Measurements from ENCODE around the gene SSBP3.

Gene SSBP3

GRCh38 chr1:54342742-54343687 is 63.2 kb downstream of the SSBP3 start:
- Histone ChIP-seq H3K27ac (ENCODE audit: low read length, poor library complexity, severe bottlenecking) (no peak overlapping the region), H3K9me3 (ENCODE audit: control insufficient read depth, low read length) (no peaks in the 10 kb centered on the region), H2BK12ac (ENCODE audit: low read length in 2 of 2) (peak overlapping the region in 1 of 2 experiments; percentile 34), H2AK5ac (ENCODE audit: low read length, severe bottlenecking) (no peak overlapping the region), H3K23ac (ENCODE audit: low read length in 2 of 2) (no peak overlapping the region), H3K14ac (ENCODE audit: low read length in 2 of 2) (no peak overlapping the region), H3K18ac (ENCODE audit: low read depth in 1 of 2, low read length in 2 of 2) (no peak overlapping the region), H4K91ac (ENCODE audit: low read length) (no peak overlapping the region), H3K4ac (ENCODE audit: low read depth in 1 of 2, low read length in 2 of 2) (no peak overlapping the region), H3K9ac (ENCODE audit: low read length) (no peak overlapping the region), H3K27me3 (ENCODE audit: control insufficient read depth in 1 of 2, insufficient read depth in 1 of 2, low read length in 2 of 2) (no peaks in the 10 kb centered on the region), H3K4me1 (ENCODE audit: control insufficient read depth, insufficient read depth, low read depth, low read length) (peaks cover 3% of the 10 kb centered on the region), H3K4me3 (ENCODE audit: insufficient read depth in 1 of 2, low read depth in 1 of 2, low read length in 2 of 2) (no peak overlapping the region), H2BK5ac (ENCODE audit: low read depth, low read length, poor library complexity, severe bottlenecking) (no peak overlapping the region), H3K79me1 (replicated peaks; ENCODE audit: low read length, poor library complexity, severe bottlenecking) (peaks cover 43% of the 10 kb centered on the region), H3K36me3 (ENCODE audit: control insufficient read depth in 1 of 2, insufficient read depth in 2 of 2, low read depth in 1 of 2, low read length in 2 of 2) (peaks cover 3 to 4% of the 10 kb centered on the region in 2 experiments), H4K8ac (ENCODE audit: low read length) (peak overlapping the region; percentile 36), H3K4me2 (ENCODE audit: low read length, poor library complexity, severe bottlenecking) (no peak overlapping the region), H2BK120ac (ENCODE audit: low read depth, low read length) (no peak overlapping the region), H2BK15ac (ENCODE audit: low read depth, poor library complexity, severe bottlenecking) (no peak overlapping the region), H2AFZ (ENCODE audit: low read depth, low read length) (no peak overlapping the region)
- DNase-seq, result no peak
- 92% methylated on average over 25 of the region's 26 CpGs for WGBS

GRCh38 chr1:54342288-54342687 is 63.9 kb downstream of the SSBP3 start:
- Histone ChIP-seq H3K4me1 (ENCODE audit: control insufficient read depth, insufficient read depth, low read depth, low read length) (peaks cover 2% of the 10 kb centered on the region), H3K18ac (ENCODE audit: low read depth in 1 of 2, low read length in 2 of 2) (no peak overlapping the region), H2AK5ac (ENCODE audit: low read length, severe bottlenecking) (no peak overlapping the region), H3K36me3 (ENCODE audit: control insufficient read depth in 1 of 2, insufficient read depth in 2 of 2, low read depth in 1 of 2, low read length in 2 of 2) (peaks cover 3 to 4% of the 10 kb centered on the region in 2 experiments), H2BK12ac (ENCODE audit: low read length in 2 of 2) (peak overlapping the region in 1 of 2 experiments; percentile 34), H3K9me3 (ENCODE audit: control insufficient read depth, low read length) (no peaks in the 10 kb centered on the region), H2BK5ac (ENCODE audit: low read depth, low read length, poor library complexity, severe bottlenecking) (no peak overlapping the region), H4K8ac (ENCODE audit: low read length) (no peak overlapping the region), H3K79me1 (replicated peaks; ENCODE audit: low read length, poor library complexity, severe bottlenecking) (peaks cover 37% of the 10 kb centered on the region), H2AFZ (ENCODE audit: low read depth, low read length) (no peak overlapping the region), H3K27ac (ENCODE audit: low read length, poor library complexity, severe bottlenecking) (no peak overlapping the region), H3K23ac (ENCODE audit: low read length in 2 of 2) (peak overlapping the region in 1 of 2 experiments; percentile 63), H4K91ac (ENCODE audit: low read length) (peak overlapping the region; percentile 4), H2BK120ac (ENCODE audit: low read depth, low read length) (no peak overlapping the region), H3K9ac (ENCODE audit: low read length) (no peak overlapping the region), H3K4ac (ENCODE audit: low read depth in 1 of 2, low read length in 2 of 2) (no peak overlapping the region), H2BK15ac (ENCODE audit: low read depth, poor library complexity, severe bottlenecking) (no peak overlapping the region), H3K4me2 (ENCODE audit: low read length, poor library complexity, severe bottlenecking) (no peak overlapping the region), H3K27me3 (ENCODE audit: control insufficient read depth in 1 of 2, insufficient read depth in 1 of 2, low read length in 2 of 2) (no peaks in the 10 kb centered on the region), H3K14ac (ENCODE audit: low read length in 2 of 2) (no peak overlapping the region), H3K4me3 (ENCODE audit: insufficient read depth in 1 of 2, low read depth in 1 of 2, low read length in 2 of 2) (no peak overlapping the region)
- no peak for DNase-seq
- WGBS, result 83% methylated on average over 2 of the region's 2 CpGs

GRCh38 chr1:54341763-54342162 is 64.4 kb downstream of the SSBP3 start:
- H4K8ac ChIP-seq (ENCODE audit: low read length), result no peak overlapping the region
- H3K4ac ChIP-seq (ENCODE audit: low read depth in 1 of 2, low read length in 2 of 2), result no peak overlapping the region
- no peak overlapping the region for H2BK12ac ChIP-seq (ENCODE audit: low read length in 2 of 2)
- WGBS, result 97% methylated on average over 9 of the region's 9 CpGs
- peak overlapping the region; percentile 41 for H2BK15ac ChIP-seq (ENCODE audit: low read depth, poor library complexity, severe bottlenecking)
- no peaks in the 10 kb centered on the region for H3K27me3 ChIP-seq (ENCODE audit: control insufficient read depth in 1 of 2, insufficient read depth in 1 of 2, low read length in 2 of 2)
- no peak overlapping the region for H3K23ac ChIP-seq (ENCODE audit: low read length in 2 of 2)
- no peak overlapping the region for H3K27ac ChIP-seq (ENCODE audit: low read length, poor library complexity, severe bottlenecking)
- H2AFZ ChIP-seq (ENCODE audit: low read depth, low read length), result no peak overlapping the region
- H2BK120ac ChIP-seq (ENCODE audit: low read depth, low read length), result no peak overlapping the region
- H3K9ac ChIP-seq (ENCODE audit: low read length), result no peak overlapping the region
- no peak for DNase-seq
- H3K4me3 ChIP-seq (ENCODE audit: insufficient read depth in 1 of 2, low read depth in 1 of 2, low read length in 2 of 2), result no peak overlapping the region
- H3K18ac ChIP-seq (ENCODE audit: low read depth in 1 of 2, low read length in 2 of 2), result no peak overlapping the region
- H3K4me1 ChIP-seq (ENCODE audit: control insufficient read depth, insufficient read depth, low read depth, low read length), result peaks cover 6% of the 10 kb centered on the region
- H3K36me3 ChIP-seq (ENCODE audit: control insufficient read depth in 1 of 2, insufficient read depth in 2 of 2, low read depth in 1 of 2, low read length in 2 of 2), result peaks cover 5 to 8% of the 10 kb centered on the region in 2 experiments
- H4K91ac ChIP-seq (ENCODE audit: low read length), result no peak overlapping the region
- no peaks in the 10 kb centered on the region for H3K9me3 ChIP-seq (ENCODE audit: control insufficient read depth, low read length)
- no peak overlapping the region for H2BK5ac ChIP-seq (ENCODE audit: low read depth, low read length, poor library complexity, severe bottlenecking)
- H3K79me1 ChIP-seq (replicated peaks; ENCODE audit: low read length, poor library complexity, severe bottlenecking), result peaks cover 42% of the 10 kb centered on the region
- no peak overlapping the region for H3K4me2 ChIP-seq (ENCODE audit: low read length, poor library complexity, severe bottlenecking)
- no peak overlapping the region for H3K14ac ChIP-seq (ENCODE audit: low read length in 2 of 2)
- H2AK5ac ChIP-seq (ENCODE audit: low read length, severe bottlenecking), result no peak overlapping the region

GRCh38 chr1:54340878-54341277 is 65.3 kb downstream of the SSBP3 start:
- Histone ChIP-seq H3K4me2 (ENCODE audit: low read length, poor library complexity, severe bottlenecking) (no peak overlapping the region), H3K4me1 (ENCODE audit: control insufficient read depth, insufficient read depth, low read depth, low read length) (peaks cover 9% of the 10 kb centered on the region)
- DNase-seq, result no peak

More at GRCh38 chr1:54340878-54341277, 65.3 kb downstream of the SSBP3 start:
- Histone ChIP-seq H4K91ac (ENCODE audit: low read length) (peak overlapping the region; percentile 22), H2BK15ac (ENCODE audit: low read depth, poor library complexity, severe bottlenecking) (peak overlapping the region; percentile 70), H3K9ac (ENCODE audit: low read length) (no peak overlapping the region), H2BK5ac (ENCODE audit: low read depth, low read length, poor library complexity, severe bottlenecking) (no peak overlapping the region), H3K4me3 (ENCODE audit: insufficient read depth in 1 of 2, low read depth in 1 of 2, low read length in 2 of 2) (no peak overlapping the region), H4K8ac (ENCODE audit: low read length) (no peak overlapping the region), H3K27me3 (ENCODE audit: control insufficient read depth in 1 of 2, insufficient read depth in 1 of 2, low read length in 2 of 2) (no peaks in the 10 kb centered on the region), H3K27ac (ENCODE audit: low read length, poor library complexity, severe bottlenecking) (no peak overlapping the region), H3K79me1 (replicated peaks; ENCODE audit: low read length, poor library complexity, severe bottlenecking) (peaks cover 48% of the 10 kb centered on the region), H3K36me3 (ENCODE audit: control insufficient read depth in 1 of 2, insufficient read depth in 2 of 2, low read depth in 1 of 2, low read length in 2 of 2) (peaks cover 7 to 14% of the 10 kb centered on the region in 2 experiments), H2BK120ac (ENCODE audit: low read depth, low read length) (no peak overlapping the region), H3K18ac (ENCODE audit: low read depth in 1 of 2, low read length in 2 of 2) (no peak overlapping the region), H3K4ac (ENCODE audit: low read depth in 1 of 2, low read length in 2 of 2) (peak overlapping the region in 1 of 2 experiments; percentile 24), H2AK5ac (ENCODE audit: low read length, severe bottlenecking) (no peak overlapping the region), H2BK12ac (ENCODE audit: low read length in 2 of 2) (no peak overlapping the region), H3K14ac (ENCODE audit: low read length in 2 of 2) (no peak overlapping the region), H2AFZ (ENCODE audit: low read depth, low read length) (no peak overlapping the region), H3K23ac (ENCODE audit: low read length in 2 of 2) (peak overlapping the region in 1 of 2 experiments; percentile 14), H3K9me3 (ENCODE audit: control insufficient read depth, low read length) (no peaks in the 10 kb centered on the region)
- WGBS, result 97% methylated on average over 5 of the region's 5 CpGs

All from mesenchymal stem cell (in vitro differentiated cells and primary cell).